ENCODE data around the gene TUBGCP3. TPM values are rescaled to one million over a fixed set of nuclear protein-coding genes. Genes with fewer than 3 reads are reported as not detected.

Gene TUBGCP3
- total RNA-seq, 1 donor from 2014 or later = 22.4 TPM

GRCh38 chr13:112451512-112452379 is 136.2 kb downstream of the TUBGCP3 start:
- Histone ChIP-seq H3K27me3 (no peaks in the 10 kb centered on the region), H3K4me1 (no peaks in the 10 kb centered on the region), H3K4me3 (no peak overlapping the region), H3K27ac (no peak overlapping the region), H3K36me3 (no peaks in the 10 kb centered on the region), H3K9me3 (no peaks in the 10 kb centered on the region)
- intact Hi-C loops (cut with DNase I) = no loop called here
- TF ChIP-seq, protein P1, sequence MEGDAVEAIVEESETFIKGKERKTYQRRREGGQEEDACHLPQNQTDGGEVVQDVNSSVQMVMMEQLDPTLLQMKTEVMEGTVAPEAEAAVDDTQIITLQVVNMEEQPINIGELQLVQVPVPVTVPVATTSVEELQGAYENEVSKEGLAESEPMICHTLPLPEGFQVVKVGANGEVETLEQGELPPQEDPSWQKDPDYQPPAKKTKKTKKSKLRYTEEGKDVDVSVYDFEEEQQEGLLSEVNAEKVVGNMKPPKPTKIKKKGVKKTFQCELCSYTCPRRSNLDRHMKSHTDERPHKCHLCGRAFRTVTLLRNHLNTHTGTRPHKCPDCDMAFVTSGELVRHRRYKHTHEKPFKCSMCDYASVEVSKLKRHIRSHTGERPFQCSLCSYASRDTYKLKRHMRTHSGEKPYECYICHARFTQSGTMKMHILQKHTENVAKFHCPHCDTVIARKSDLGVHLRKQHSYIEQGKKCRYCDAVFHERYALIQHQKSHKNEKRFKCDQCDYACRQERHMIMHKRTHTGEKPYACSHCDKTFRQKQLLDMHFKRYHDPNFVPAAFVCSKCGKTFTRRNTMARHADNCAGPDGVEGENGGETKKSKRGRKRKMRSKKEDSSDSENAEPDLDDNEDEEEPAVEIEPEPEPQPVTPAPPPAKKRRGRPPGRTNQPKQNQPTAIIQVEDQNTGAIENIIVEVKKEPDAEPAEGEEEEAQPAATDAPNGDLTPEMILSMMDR (IDR thresholded peaks at IDR 0.05) = no peak
- no peak for DNase-seq (ENCODE audit: low spot score in 2 of 2)

- Histone ChIP-seq H3K27ac (no peak overlapping the region), H3K4me3 (no peak overlapping the region), H3K9me3 (no peaks in the 10 kb centered on the region), H3K36me3 (no peaks in the 10 kb centered on the region), H3K4me1 (no peaks in the 10 kb centered on the region), H3K27me3 (no peaks in the 10 kb centered on the region)
- TF ChIP-seq, protein P1 (IDR thresholded peaks at IDR 0.05) = no peak
- no peak for DNase-seq (ENCODE audit: low spot score in 2 of 2)
- intact Hi-C loops (cut with DNase I) = no loop called here
Observed at GRCh38 chr13:112450904-112451240, 137.1 kb downstream of the TUBGCP3 start.

DNA sequence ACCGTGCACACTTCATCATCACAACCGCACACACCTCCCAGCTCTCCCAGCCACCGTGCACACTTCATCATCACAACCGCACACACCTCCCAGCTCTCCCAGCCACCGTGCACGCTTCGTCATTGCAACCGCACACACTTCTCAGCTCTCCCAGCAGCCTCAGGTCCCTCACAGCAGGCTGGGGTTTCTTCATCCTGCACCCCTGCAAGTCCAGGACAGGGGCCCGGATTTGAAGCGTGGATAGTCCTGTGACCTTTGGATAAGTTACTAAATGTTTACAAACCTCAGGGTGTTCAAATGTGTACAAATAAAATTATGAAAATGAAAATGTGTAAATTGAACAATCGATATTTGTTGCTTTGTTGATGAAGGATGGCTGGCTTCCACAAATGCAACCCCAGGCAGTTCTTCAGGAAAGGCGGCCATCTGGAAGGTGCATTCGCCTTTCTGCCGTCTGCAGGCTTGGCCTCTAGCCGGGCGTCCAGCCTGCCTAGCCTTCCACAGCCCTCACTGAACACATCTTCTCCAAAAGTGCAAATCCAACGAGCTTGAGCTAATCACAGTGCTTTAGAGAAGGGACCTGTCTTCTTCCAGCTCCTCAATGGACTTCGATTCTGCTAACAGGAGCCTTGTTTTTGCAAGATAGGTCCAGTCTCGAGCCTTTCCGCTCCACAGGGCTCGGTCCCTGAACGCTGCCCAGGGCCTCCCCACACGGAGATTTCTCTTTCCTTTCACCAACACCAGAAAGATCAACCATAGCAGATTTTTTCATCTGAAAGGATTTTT is 137.6 kb downstream of the TUBGCP3 start:
- Histone ChIP-seq H3K4me1 (no peaks in the 10 kb centered on the region), H3K27me3 (no peaks in the 10 kb centered on the region), H3K4me3 (no peak overlapping the region), H3K27ac (no peak overlapping the region), H3K36me3 (no peaks in the 10 kb centered on the region), H3K9me3 (no peaks in the 10 kb centered on the region)
- DNase-seq (ENCODE audit: low spot score in 2 of 2) = no peak
- TF ChIP-seq, protein P1 (IDR thresholded peaks at IDR 0.05) = no peak
- intact Hi-C loops (cut with DNase I) = no loop called here

DNA sequence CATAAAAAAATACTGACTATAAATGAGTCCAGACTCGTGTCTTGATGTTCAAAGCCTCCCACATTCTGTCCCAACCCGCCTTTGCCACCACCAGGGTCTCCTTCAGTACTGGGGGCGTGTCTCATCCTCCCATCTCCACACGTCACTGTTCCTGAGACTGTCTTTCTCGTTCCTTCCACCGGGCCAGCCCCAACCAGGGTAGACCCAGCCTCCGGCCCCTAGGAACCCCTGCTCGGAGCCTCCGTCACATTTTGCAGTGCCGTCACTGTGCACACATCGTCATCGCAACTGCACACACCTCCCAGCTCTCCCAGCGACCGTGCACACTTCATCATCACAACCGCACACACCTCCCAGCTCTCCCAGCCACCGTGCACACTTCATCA is 138.4 kb downstream of the TUBGCP3 start:
- H3K36me3 ChIP-seq = no peaks in the 10 kb centered on the region
- intact Hi-C loops (cut with DNase I) = loop anchor here (10.0 kb wide), 1 partner anchor 975 kb away; no protein-coding TSS in a partner anchor
- H3K27ac ChIP-seq = no peak overlapping the region
- no peaks in the 10 kb centered on the region for H3K27me3 ChIP-seq
- no peak overlapping the region for H3K4me3 ChIP-seq
- no peak for DNase-seq (ENCODE audit: low spot score in 2 of 2)
- no peaks in the 10 kb centered on the region for H3K9me3 ChIP-seq
- TF ChIP-seq, protein P1 (IDR thresholded peaks at IDR 0.05) = no peak
- H3K4me1 ChIP-seq = no peaks in the 10 kb centered on the region

DNA sequence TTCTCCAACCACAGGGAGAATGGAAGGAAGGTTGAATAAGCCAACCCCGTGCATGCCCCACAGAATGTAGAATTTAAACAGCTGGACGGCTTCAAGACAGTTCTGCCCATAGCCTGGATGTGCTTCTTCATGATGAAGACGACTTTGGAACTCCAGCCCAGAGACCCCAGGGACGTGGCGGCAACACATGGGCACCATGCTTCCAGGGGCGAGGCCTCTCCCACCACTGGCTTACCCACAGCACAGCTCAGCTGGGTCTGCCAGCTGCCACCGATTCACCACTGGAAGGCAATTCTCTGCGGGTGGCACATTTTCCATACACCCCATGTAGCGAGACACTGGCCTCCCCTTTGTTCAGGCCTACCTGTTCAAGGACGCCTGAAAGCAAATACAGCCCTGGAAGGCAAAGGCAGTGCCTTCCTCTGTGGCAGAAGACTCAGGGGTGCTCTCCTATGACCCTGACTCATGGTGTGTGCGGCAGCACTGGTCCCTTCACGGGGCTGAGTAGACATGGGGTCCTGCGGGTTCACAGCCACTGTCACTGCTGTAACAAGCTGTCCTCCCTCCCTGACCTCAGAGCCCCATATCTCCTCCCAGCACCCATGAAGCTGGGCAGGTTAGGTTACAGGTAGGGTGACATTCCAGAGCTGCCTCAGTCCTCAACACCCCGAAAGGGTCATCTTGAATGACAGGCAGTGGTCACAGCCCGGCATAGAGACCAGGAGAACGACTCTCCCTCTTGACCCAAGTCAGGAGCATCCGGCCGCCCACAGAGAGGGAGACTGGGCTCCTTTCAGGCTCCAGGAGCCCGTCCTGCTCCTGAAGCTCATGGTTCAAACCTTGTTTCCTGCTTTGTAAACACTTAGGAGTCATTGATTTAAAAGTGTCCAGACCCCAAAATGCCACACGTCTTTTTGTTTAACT is 139.1 kb downstream of the TUBGCP3 start:
- Histone ChIP-seq H3K4me3 (no peak overlapping the region), H3K4me1 (no peaks in the 10 kb centered on the region), H3K27me3 (no peaks in the 10 kb centered on the region), H3K9me3 (no peaks in the 10 kb centered on the region), H3K27ac (no peak overlapping the region), H3K36me3 (no peaks in the 10 kb centered on the region)
- no peak for DNase-seq (ENCODE audit: low spot score in 2 of 2)
- intact Hi-C loops (cut with DNase I) = loop anchor here (10.0 kb wide), 1 partner anchor 974 kb away; no protein-coding TSS in a partner anchor
- TF ChIP-seq, protein P1 (IDR thresholded peaks at IDR 0.05) = no peak

All from ascending aorta (tissue), 2 donors.